HepG2 (cell line): ENCODE measurements around the gene SMIM20.

ENCODE experiments used
- NR1H2 ChIP-seq: sonication (generic); formaldehyde crosslinking; IDR thresholded peaks from 2 replicates; pipeline ENCODE4 v1.8.1; 2022; ENCODE audit warnings: low read depth, missing genetic modification reagents, borderline replicate concordance
- SNAPC2 ChIP-seq: sonication (generic); formaldehyde crosslinking; IDR thresholded peaks from 2 replicates; pipeline ENCODE4 v1.8.1; 2022; ENCODE audit warnings: mild to moderate bottlenecking, missing genetic modification reagents
- ZNF710 ChIP-seq: sonication (generic); formaldehyde crosslinking; IDR thresholded peaks from 2 replicates; pipeline ENCODE4 v1.5.0; 2020; ENCODE audit warnings: mild to moderate bottlenecking, missing genetic modification reagents, borderline replicate concordance
- TF ChIP-seq, protein P1 (sequence below), 2 experiments: IDR thresholded peaks; 2 replicates each; pipeline ENCODE4 v1.6.1; 2011 to 2012; ENCODE audit warnings: low read length in 2 of 2, borderline replicate concordance in 1 of 2, low read depth in 1 of 2, mild to moderate bottlenecking in 1 of 2, moderate library complexity in 1 of 2
- TF ChIP-seq, protein P2 (sequence below): IDR thresholded peaks from 2 replicates; pipeline ENCODE4 v1.6.1; 2016; ENCODE audit warnings: low read depth

DNA sequence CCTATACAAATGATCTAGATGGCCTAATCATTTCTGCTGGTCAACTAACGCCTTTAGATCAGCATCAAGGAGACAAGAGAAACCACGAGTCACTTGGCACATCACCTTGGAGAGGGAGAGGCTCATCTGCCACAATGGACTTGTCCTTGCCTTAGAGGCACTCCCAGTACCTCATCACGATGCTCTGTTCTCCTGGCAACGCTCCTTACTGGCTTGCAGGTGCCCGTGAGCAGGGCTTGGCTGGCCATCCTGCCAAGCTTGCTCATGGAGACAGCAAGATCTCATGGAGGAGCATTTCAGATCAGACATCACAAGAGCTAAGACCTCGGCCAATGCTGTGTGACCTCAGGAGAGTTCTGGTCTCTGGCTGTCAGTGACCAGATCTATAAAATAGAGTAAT lies 2.7 kb upstream of the SMIM20 start:
- TF ChIP-seq NR1H2 (CRISPR knock-in tag) (no peak), ZNF710 (CRISPR knock-in tag) (no peak), SNAPC2 (CRISPR knock-in tag) (no peak)
- TF ChIP-seq, protein P1, sequence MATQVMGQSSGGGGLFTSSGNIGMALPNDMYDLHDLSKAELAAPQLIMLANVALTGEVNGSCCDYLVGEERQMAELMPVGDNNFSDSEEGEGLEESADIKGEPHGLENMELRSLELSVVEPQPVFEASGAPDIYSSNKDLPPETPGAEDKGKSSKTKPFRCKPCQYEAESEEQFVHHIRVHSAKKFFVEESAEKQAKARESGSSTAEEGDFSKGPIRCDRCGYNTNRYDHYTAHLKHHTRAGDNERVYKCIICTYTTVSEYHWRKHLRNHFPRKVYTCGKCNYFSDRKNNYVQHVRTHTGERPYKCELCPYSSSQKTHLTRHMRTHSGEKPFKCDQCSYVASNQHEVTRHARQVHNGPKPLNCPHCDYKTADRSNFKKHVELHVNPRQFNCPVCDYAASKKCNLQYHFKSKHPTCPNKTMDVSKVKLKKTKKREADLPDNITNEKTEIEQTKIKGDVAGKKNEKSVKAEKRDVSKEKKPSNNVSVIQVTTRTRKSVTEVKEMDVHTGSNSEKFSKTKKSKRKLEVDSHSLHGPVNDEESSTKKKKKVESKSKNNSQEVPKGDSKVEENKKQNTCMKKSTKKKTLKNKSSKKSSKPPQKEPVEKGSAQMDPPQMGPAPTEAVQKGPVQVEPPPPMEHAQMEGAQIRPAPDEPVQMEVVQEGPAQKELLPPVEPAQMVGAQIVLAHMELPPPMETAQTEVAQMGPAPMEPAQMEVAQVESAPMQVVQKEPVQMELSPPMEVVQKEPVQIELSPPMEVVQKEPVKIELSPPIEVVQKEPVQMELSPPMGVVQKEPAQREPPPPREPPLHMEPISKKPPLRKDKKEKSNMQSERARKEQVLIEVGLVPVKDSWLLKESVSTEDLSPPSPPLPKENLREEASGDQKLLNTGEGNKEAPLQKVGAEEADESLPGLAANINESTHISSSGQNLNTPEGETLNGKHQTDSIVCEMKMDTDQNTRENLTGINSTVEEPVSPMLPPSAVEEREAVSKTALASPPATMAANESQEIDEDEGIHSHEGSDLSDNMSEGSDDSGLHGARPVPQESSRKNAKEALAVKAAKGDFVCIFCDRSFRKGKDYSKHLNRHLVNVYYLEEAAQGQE (IDR thresholded peaks at IDR 0.05; ENCODE audit: borderline replicate concordance in 1 of 2, low read depth in 1 of 2, low read length in 2 of 2), result no peak
- TF ChIP-seq, protein P2, sequence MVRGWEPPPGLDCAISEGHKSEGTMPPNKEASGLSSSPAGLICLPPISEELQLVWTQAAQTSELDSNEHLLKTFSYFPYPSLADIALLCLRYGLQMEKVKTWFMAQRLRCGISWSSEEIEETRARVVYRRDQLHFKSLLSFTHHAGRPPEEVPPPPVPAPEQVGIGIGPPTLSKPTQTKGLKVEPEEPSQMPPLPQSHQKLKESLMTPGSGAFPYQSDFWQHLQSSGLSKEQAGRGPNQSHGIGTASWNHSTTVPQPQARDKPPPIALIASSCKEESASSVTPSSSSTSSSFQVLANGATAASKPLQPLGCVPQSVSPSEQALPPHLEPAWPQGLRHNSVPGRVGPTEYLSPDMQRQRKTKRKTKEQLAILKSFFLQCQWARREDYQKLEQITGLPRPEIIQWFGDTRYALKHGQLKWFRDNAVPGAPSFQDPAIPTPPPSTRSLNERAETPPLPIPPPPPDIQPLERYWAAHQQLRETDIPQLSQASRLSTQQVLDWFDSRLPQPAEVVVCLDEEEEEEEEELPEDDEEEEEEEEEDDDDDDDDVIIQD (CRISPR knock-in tag), result no peak
